Thoracic aorta (tissue), 2 donors: ENCODE data around the gene BABAM2. TPM values are rescaled to one million over a fixed set of nuclear protein-coding genes. Genes with fewer than 3 reads are reported as not detected.

Experiments used
- ATAC-seq: fragments of 150-250 bp; one replicate; pipeline ENCODE4 v1.8.0; 2017; ENCODE audit warnings: low read depth; ENCODE audit not compliant: insufficient number of reproducible peaks, low FRiP score
- DNase-seq: peaks from one replicate; pipeline ENCODE4 v3.0.0-alpha.2; 2020; ENCODE audit warnings: low spot score
- H3K27ac ChIP-seq, 2 donors: fragments of 200-600 bp; sonication (generic); 1 replicate in 1 of 2; 2 replicates in 1 of 2; pipeline ENCODE4 v1.5.1; 2016; ENCODE audit warnings: mild to moderate bottlenecking in 2 of 2, moderate library complexity in 2 of 2
- H3K27me3 ChIP-seq: fragments of 200-600 bp; sonication (generic); replicated peaks from 2 replicates; pipeline ENCODE4 v1.6.0; 2016; ENCODE audit warnings: mild to moderate bottlenecking; ENCODE audit not compliant: insufficient read depth
- H3K36me3 ChIP-seq: fragments of 200-600 bp; sonication (generic); one replicate; pipeline ENCODE4 v1.5.1; 2016
- H3K4me1 ChIP-seq, 2 donors: fragments of 200-600 bp; sonication (generic); 1 replicate in 1 of 2; 2 replicates in 1 of 2; pipeline versions ENCODE4 v1.5.1 to v1.6.0; 2016; ENCODE audit warnings: low read depth in 2 of 2, mild to moderate bottlenecking in 1 of 2; ENCODE audit not compliant: control insufficient read depth in 1 of 2
- H3K4me3 ChIP-seq: fragments of 200-600 bp; sonication (generic); 2 replicates; pipeline ENCODE4 v1.5.1; 2016; ENCODE audit warnings: mild to moderate bottlenecking
- H3K9me3 ChIP-seq: fragments of 200-600 bp; sonication (generic); 2 replicates; pipeline ENCODE4 v1.5.1; 2016
- total RNA-seq, 2 donors: library from RNA; depleted of rRNA; stranded (reverse); fragments of >200 nt; gene quantifications; one replicate each; pipeline versions ENCODE4 v1.1.0 to v1.2.3, GENCODE V29; 2016
- TF ChIP-seq, protein P1 (sequence below): fragments of 200-600 bp; sonication (generic); IDR thresholded peaks from one replicate; pipeline ENCODE4 v1.5.1; 2019; ENCODE audit warnings: antibody characterized with exemption

BABAM2 gene
- total RNA-seq, 2 donors from 2014 or later = 24.7 to 32.8 TPM

DNA sequence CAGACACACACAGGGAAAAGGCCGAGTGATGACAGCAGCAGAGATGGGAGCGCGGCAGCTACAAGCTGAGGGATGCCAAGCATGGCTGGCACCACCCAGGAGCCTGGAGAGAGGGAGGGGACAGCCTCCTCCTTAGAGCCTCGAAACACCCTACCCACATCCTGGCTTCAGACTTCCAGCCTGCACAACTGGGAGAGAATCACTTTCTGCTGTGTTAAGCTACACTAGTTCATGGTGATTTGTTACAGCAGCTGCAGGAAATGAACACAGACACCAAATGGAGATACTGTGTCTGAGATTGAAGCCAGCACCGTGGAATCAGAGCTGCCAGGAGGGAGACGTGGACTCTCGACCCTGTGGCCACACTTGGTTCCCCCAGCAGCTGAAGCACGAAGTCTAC lies 474.6 kb downstream of the BABAM2 start:
- H3K27ac ChIP-seq = no peak overlapping the region
- no peaks in the 10 kb centered on the region for H3K4me1 ChIP-seq
- ATAC-seq (no peak), DNase-seq (no peak)
- H3K4me3 ChIP-seq = no peak overlapping the region
- no peaks in the 10 kb centered on the region for H3K36me3 ChIP-seq
- H3K27me3 ChIP-seq = no peaks in the 10 kb centered on the region
- H3K9me3 ChIP-seq = no peaks in the 10 kb centered on the region
- TF ChIP-seq, protein P1, sequence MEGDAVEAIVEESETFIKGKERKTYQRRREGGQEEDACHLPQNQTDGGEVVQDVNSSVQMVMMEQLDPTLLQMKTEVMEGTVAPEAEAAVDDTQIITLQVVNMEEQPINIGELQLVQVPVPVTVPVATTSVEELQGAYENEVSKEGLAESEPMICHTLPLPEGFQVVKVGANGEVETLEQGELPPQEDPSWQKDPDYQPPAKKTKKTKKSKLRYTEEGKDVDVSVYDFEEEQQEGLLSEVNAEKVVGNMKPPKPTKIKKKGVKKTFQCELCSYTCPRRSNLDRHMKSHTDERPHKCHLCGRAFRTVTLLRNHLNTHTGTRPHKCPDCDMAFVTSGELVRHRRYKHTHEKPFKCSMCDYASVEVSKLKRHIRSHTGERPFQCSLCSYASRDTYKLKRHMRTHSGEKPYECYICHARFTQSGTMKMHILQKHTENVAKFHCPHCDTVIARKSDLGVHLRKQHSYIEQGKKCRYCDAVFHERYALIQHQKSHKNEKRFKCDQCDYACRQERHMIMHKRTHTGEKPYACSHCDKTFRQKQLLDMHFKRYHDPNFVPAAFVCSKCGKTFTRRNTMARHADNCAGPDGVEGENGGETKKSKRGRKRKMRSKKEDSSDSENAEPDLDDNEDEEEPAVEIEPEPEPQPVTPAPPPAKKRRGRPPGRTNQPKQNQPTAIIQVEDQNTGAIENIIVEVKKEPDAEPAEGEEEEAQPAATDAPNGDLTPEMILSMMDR = no peak

DNA sequence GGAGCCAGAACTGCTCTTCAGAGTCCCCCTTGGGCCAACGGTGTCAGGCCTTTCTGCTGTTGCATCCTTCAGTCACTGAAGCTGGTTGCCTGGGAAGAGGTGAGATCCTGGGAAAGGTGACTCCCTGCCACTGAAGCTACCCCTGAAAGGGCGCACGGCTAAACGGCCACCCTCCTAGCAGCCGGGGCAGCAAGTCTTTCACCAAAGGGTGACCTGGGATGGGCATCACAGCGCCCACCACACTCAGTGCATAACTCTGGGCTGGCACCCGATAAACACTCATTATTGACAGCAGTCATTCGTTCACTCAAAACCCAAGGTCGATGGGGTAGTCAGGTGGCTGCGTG lies 475.6 kb downstream of the BABAM2 start:
- no peak overlapping the region for H3K4me3 ChIP-seq
- H3K27ac ChIP-seq = no peak overlapping the region
- TF ChIP-seq, protein P1 = no peak
- no peaks in the 10 kb centered on the region for H3K9me3 ChIP-seq
- no peaks in the 10 kb centered on the region for H3K36me3 ChIP-seq
- ATAC-seq (no peak), DNase-seq (no peak)
- H3K27me3 ChIP-seq = no peaks in the 10 kb centered on the region
- no peaks in the 10 kb centered on the region for H3K4me1 ChIP-seq

DNA sequence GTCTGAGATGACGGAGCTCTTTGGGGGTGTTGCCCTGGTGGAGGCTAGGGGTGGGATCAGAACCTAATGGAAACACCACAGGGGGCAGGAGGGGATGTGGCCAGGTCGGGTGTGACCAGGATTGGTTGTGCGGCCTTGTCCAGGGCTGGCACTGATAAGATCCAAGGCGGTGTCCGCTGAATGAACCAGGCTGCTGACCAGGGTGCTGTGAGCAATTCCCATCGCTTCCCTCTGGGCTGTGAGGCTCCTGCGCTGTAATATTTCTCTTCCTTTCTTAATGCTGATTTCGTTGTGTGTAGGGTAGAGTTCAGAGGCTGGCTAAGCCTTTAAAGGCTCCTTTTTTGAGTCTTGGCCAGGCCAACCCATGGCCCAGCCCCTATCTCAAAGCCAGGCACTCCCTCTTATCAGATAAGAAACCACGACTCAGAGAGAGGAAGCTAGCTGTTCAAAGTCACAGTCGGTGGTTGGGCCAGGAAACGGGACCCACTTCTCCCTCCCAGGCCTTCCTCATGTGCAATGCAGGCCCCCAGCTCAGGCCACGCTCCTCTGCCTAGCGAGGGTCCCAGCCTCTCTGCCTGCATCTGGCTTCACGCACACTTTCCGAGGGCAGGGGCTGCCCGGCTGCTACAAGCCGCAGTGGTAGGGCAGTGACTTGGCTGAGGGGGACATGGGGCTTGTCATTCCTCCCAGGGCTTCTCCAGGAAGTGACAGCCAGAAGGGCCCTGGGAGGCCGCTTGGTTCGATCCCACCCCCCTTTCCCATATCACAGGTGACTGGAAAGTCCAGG lies 476.2 kb downstream of the BABAM2 start:
- no peaks in the 10 kb centered on the region for H3K4me1 ChIP-seq
- H3K27ac ChIP-seq = no peak overlapping the region
- ATAC-seq = no peak
- no peaks in the 10 kb centered on the region for H3K27me3 ChIP-seq
- no peaks in the 10 kb centered on the region for H3K36me3 ChIP-seq
- TF ChIP-seq, protein P1 = no peak
- no peaks in the 10 kb centered on the region for H3K9me3 ChIP-seq
- no peak for DNase-seq
- H3K4me3 ChIP-seq = no peak overlapping the region

DNA sequence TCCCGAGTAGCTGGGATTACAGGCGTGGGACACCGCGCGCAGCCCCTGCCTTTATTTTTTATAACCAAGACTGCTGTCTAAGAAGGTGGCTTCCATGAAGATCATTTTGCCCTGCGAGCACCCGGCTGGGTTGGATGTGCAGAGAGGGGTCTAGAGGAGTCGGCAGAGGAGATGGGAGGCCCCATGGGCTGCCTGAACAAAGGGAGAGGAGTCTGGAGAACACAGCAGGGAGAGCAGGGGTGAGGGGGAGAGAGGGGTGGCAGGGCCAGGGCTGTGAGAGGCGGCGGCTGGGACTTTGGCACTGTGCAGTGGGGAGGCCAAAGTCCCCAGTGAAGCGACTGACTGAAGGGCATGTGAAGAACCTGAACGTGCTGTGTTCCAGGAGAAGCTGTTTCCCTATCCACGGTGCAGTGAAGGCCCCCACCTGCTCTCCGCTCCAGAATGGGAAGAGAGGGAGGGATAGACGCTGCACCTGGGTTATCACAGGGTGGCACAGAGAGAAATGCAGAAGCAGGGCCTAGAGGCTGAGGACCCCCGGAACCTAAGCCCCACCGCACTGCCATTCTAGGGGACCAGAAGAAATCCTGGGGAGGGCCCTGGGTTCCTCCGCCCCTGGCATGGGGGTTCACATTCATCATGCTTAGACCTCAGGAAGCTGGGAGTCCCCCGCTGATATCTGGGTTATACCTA lies 477.3 kb downstream of the BABAM2 start:
- Histone ChIP-seq H3K9me3 (no peaks in the 10 kb centered on the region), H3K4me1 (no peaks in the 10 kb centered on the region), H3K4me3 (no peak overlapping the region), H3K36me3 (no peaks in the 10 kb centered on the region), H3K27me3 (no peaks in the 10 kb centered on the region), H3K27ac (no peak overlapping the region)
- no peak for ATAC-seq
- DNase-seq = no peak
- TF ChIP-seq, protein P1 = no peak

DNA sequence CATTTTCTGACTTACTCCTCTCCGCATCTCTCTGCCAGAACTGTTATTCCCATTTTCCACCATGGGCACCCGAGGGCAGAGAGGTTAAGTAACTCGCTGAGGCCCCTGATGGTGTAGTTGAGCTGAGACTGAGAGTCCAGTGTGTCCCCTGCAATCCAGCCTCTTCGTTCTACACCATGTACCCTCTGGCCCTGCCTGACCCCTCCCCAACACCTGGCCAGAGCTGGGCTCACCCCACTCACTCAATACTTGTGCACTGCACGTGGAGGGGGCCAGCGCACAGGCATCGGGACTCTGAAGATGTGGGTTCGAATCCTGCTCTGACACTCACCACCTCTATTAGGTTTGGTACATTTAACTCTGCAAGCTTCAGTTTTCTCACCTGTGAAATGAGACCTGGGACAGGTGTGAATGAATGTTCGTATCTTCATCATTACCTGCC lies 477.8 kb downstream of the BABAM2 start:
- H3K27ac ChIP-seq = no peak overlapping the region
- no peaks in the 10 kb centered on the region for H3K27me3 ChIP-seq
- no peak for DNase-seq
- TF ChIP-seq, protein P1 = no peak
- H3K4me3 ChIP-seq = no peak overlapping the region
- H3K4me1 ChIP-seq = no peaks in the 10 kb centered on the region
- no peak for ATAC-seq
- no peaks in the 10 kb centered on the region for H3K9me3 ChIP-seq
- no peaks in the 10 kb centered on the region for H3K36me3 ChIP-seq
